GM12878 (cell line): ENCODE measurements around the gene MACROD2. TPM values are rescaled to one million over a fixed set of nuclear protein-coding genes. Genes with fewer than 3 reads are reported as not detected.
A peak's percentile ranks its signal among the peaks of the same experiment; 100 is the strongest.

ENCODE experiments used
- ATAC-seq: fragments of 200-7000 bp; cut with Tn5 transposase; 3 replicates; pipeline ENCODE4 v1.9.1; 2020; ENCODE audit warnings: mild to moderate bottlenecking, moderate library complexity
- BruUV-seq: library from RNA; stranded (reverse); fragments of 400-500 nt; replicated peaks from 2 replicates; lab custom pipeline; 2021; lab: Mats Ljungman, UMichigan
- CTCF ChIA-PET: fragments of 300-600 bp; sonication (Branson Sonifier 250); formaldehyde crosslinking; extraction: SDS; loops from one replicate; lab custom pipeline; 2021; ENCODE audit warnings: inconsistent platforms; lab: Yijun Ruan, JAX
- POLR2A ChIA-PET: fragments of 350-600 bp; formaldehyde crosslinking; extraction: SDS; loops from one replicate; lab custom pipeline; 2021; ENCODE audit warnings: inconsistent platforms; lab: Charles Lee
- RAD21 ChIA-PET: fragments of 300-600 bp; sonication (Branson Sonifier 250); formaldehyde crosslinking; loops from one replicate; lab custom pipeline; 2023; ENCODE audit warnings: antibody characterized with exemption; ENCODE audit not compliant: unreplicated experiment; lab: Charles Lee
- SMC1A ChIA-PET: fragments of 300-600 bp; sonication (Branson Sonifier 250); formaldehyde crosslinking; loops from one replicate; lab custom pipeline; 2023; ENCODE audit not compliant: unreplicated experiment, uncharacterized antibody; lab: Charles Lee
- DNase-seq: peaks from one replicate; pipeline ENCODE4 v3.0.0-alpha.2; 2011; ENCODE audit warnings: low read depth, low spot score
- FAIRE-seq: peaks from 3 replicates; lab custom pipeline; 2011; peaks lifted over from hg19 to GRCh38; lab: Jason Lieb, UNC
- H2AFZ ChIP-seq: 2 replicates; pipeline ENCODE4 v1.6.0; 2011; ENCODE audit warnings: low read depth, low read length, control low read depth; ENCODE audit not compliant: control insufficient read depth
- H3K27ac ChIP-seq: 2 replicates; pipeline ENCODE4 v1.5.1; 2011; ENCODE audit warnings: control low read depth; ENCODE audit not compliant: control insufficient read depth, insufficient read depth
- H3K27me3 ChIP-seq, 2 experiments: replicated peaks in 1 of 2; 2 replicates each; pipeline versions ENCODE4 v1.6.0 to v1.6.1; 2011; ENCODE audit warnings: low read length in 1 of 2; ENCODE audit not compliant: control insufficient read depth in 2 of 2, insufficient read depth in 2 of 2
- H3K36me3 ChIP-seq, 2 experiments: 2 replicates each; pipeline ENCODE4 v1.5.1; 2011; ENCODE audit warnings: low read length in 1 of 2; ENCODE audit not compliant: control insufficient read depth in 2 of 2, insufficient read depth in 2 of 2
- H3K4me1 ChIP-seq: 2 replicates; pipeline ENCODE4 v1.6.1; 2011; ENCODE audit warnings: mild to moderate bottlenecking, low read length, moderate library complexity, mixed read lengths; ENCODE audit not compliant: control insufficient read depth, insufficient read depth
- H3K4me2 ChIP-seq: 2 replicates; pipeline ENCODE4 v1.6.0; 2011; ENCODE audit warnings: control low read depth; ENCODE audit not compliant: control insufficient read depth, insufficient read depth
- H3K4me3 ChIP-seq: fragments of 200-600 bp; sonication (generic); 2 replicates; pipeline ENCODE4 v1.5.1; 2016
- H3K79me2 ChIP-seq: 2 replicates; pipeline ENCODE4 v1.6.0; 2011; ENCODE audit warnings: low read length; ENCODE audit not compliant: control insufficient read depth, insufficient read depth
- H3K9ac ChIP-seq: 2 replicates; pipeline ENCODE4 v1.8.0; 2011; ENCODE audit warnings: low read length, control low read depth, mixed read lengths; ENCODE audit not compliant: control insufficient read depth, insufficient read depth
- H3K9me3 ChIP-seq: replicated peaks from 3 replicates; pipeline ENCODE4 v1.5.1; 2011; ENCODE audit warnings: mild to moderate bottlenecking, low read length; ENCODE audit not compliant: control insufficient read depth, insufficient read depth
- H4K20me1 ChIP-seq: 2 replicates; pipeline ENCODE4 v1.6.0; 2011; ENCODE audit not compliant: control insufficient read depth, insufficient read depth
- POU2F2 ChIP-seq: IDR thresholded peaks from 3 replicates; pipeline ENCODE4 v1.6.1; 2011; ENCODE audit warnings: low read depth, mild to moderate bottlenecking, low read length, borderline replicate concordance
- RAD21 ChIP-seq: IDR thresholded peaks from 2 replicates; pipeline ENCODE4 v1.6.1; 2011; ENCODE audit warnings: mild to moderate bottlenecking, low read depth, low read length, moderate library complexity; ENCODE audit not compliant: insufficient read depth
- RAD51 ChIP-seq: fragments of 450-650 bp; IDR thresholded peaks from 2 replicates; pipeline ENCODE4 v1.6.1; 2016; ENCODE audit warnings: moderate library complexity, mild to moderate bottlenecking, inconsistent platforms
- SMC3 ChIP-seq: IDR thresholded peaks from 2 replicates; pipeline ENCODE4 v1.6.1; 2011; ENCODE audit warnings: low read length, improper control_type of control experiment, borderline replicate concordance
- WGBS: methylation state at CpG from one replicate; pipeline ENCODE4 v1.1.6; 2016; ENCODE audit warnings: low lambda C conversion rate; ENCODE audit not compliant: insufficient replicate concordance, insufficient coverage; ENCODE audit errors: missing lambda C conversion rate; 5-methylcytosine and 5-hydroxymethylcytosine counted together
- in situ Hi-C: fragments of 300-500 bp; cut with MboI; formaldehyde crosslinking; loops from 9 replicates; pipeline ENCODE4 v1.14.3; 2018; ENCODE audit warnings: mixed read lengths
- intact Hi-C: fragments of 100-400 bp; cut with micrococcal nuclease; formaldehyde crosslinking; loops from one replicate; pipeline ENCODE4 v1.14.2; 2022; ENCODE audit not compliant: unreplicated experiment
- polyA plus RNA-seq, 11 experiments: library from polyadenylated mRNA; depleted of rRNA in 4 of 11; unstranded in 6 of 11; stranded (reverse) in 5 of 11; fragments of >200 nt; fragmentation: Nextera tagmentation in 4 of 11; fragmentation: Illumina TruSeq in 1 of 11; extraction: Ambion mirVana in 4 of 11; extraction: Trizol in 1 of 11; gene quantifications; 1 replicate in 1 of 11; 2 replicates in 10 of 11; pipeline versions ENCODE4 v1.2.1 to v1.2.3, GENCODE V29; 2011 to 2016; ENCODE audit warnings: inconsistent platforms in 2 of 11, missing spikeins in 2 of 11, low read depth in 1 of 11
- total RNA-seq, 4 experiments: library from RNA; depleted of rRNA in 3 of 4; stranded (reverse); fragments of >200 nt in 3 of 4; fragmentation: Illumina TruSeq in 1 of 4; extraction: Trizol in 1 of 4; gene quantifications; 2 replicates each; pipeline versions ENCODE4 v1.2.1 to v1.2.3, GENCODE V29; 2013 to 2021
- TF ChIP-seq, protein P1 (sequence below), 3 experiments: IDR thresholded peaks in 2 of 3; conservative IDR thresholded peaks in 1 of 3; 2 replicates each; pipeline ENCODE4 v1.5.1; 2011; ENCODE audit warnings: low read depth in 3 of 3, low read length in 3 of 3, mild to moderate bottlenecking in 3 of 3, control low read depth in 2 of 3, moderate library complexity in 2 of 3, inconsistent platforms in 1 of 3, mixed read lengths in 1 of 3; ENCODE audit not compliant: control insufficient read depth in 2 of 3, insufficient read depth in 1 of 3; ENCODE audit errors: extremely low read depth in 1 of 3
- TF ChIP-seq, protein P2 (sequence below): IDR thresholded peaks from 2 replicates; pipeline ENCODE4 v1.6.1; 2011; ENCODE audit warnings: low read depth, low read length, improper control_type of control experiment, borderline replicate concordance

MACROD2 gene
- total and polyA plus RNA-seq, 10 of the 15 experiments (the other 5 are each of a cell fraction or from before 2014, with no cell fraction given): 1.1 to 21.5 (median 2.2) TPM

DNA sequence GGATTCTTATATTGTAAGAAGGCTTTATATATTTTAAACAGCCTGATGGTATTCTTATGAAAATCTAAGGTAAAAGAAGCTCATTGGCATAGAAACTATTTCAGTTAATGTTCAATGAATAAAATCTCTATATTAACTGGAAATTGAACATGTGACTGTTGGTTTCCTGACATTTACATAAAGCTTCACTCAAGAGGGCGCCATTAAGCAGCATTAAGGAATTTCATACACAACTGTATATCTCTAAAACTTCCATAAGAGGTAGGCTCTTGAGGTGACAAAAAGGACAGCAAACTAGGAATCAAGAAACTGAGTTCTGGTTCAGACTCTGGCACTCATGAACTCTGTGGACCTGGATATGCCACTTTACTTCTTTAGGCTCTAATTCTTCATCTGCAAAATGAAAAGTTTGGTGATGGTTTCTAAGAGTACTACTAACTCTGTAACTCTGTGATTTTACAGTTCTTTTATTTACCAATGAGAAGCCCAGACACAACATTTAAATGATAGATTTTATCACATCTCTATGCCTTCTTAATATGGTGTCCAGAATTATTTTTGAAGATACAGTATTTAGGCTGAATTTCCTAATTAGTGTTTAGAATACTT lies 194.6 kb downstream of the MACROD2 start:
- RAD21 ChIA-PET: no interaction called here
- H3K27ac ChIP-seq: no peak overlapping the region
- H3K9me3 ChIP-seq: no peaks in the 10 kb centered on the region
- intact Hi-C loops (no loop called here), in situ Hi-C loops (no loop called here)
- WGBS: 0% methylated on average over 1 of the region's 1 CpG
- no peak overlapping the region for H2AFZ ChIP-seq
- TF ChIP-seq, protein P1, sequence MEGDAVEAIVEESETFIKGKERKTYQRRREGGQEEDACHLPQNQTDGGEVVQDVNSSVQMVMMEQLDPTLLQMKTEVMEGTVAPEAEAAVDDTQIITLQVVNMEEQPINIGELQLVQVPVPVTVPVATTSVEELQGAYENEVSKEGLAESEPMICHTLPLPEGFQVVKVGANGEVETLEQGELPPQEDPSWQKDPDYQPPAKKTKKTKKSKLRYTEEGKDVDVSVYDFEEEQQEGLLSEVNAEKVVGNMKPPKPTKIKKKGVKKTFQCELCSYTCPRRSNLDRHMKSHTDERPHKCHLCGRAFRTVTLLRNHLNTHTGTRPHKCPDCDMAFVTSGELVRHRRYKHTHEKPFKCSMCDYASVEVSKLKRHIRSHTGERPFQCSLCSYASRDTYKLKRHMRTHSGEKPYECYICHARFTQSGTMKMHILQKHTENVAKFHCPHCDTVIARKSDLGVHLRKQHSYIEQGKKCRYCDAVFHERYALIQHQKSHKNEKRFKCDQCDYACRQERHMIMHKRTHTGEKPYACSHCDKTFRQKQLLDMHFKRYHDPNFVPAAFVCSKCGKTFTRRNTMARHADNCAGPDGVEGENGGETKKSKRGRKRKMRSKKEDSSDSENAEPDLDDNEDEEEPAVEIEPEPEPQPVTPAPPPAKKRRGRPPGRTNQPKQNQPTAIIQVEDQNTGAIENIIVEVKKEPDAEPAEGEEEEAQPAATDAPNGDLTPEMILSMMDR (IDR thresholded peaks at IDR 0.05 in 2 of 3, conservative IDR thresholded peaks at IDR 0.05 in 1 of 3; ENCODE audit: control insufficient read depth in 2 of 3, extremely low read depth in 1 of 3, insufficient read depth in 1 of 3, low read depth in 3 of 3, low read length in 3 of 3): peak in 2 of 3 experiments; percentile 13 to 43; a peak in 1 of 6 replicates
- TF ChIP-seq SMC3 (peak; percentile 32; the same call in 1 of the 2 replicates), RAD51 (peak; percentile 34; the same call in 1 of the 2 replicates), RAD21 (peak; percentile 45), POU2F2 (peak; percentile 63; the same call in 1 of the 3 replicates)
- TF ChIP-seq, protein P2, sequence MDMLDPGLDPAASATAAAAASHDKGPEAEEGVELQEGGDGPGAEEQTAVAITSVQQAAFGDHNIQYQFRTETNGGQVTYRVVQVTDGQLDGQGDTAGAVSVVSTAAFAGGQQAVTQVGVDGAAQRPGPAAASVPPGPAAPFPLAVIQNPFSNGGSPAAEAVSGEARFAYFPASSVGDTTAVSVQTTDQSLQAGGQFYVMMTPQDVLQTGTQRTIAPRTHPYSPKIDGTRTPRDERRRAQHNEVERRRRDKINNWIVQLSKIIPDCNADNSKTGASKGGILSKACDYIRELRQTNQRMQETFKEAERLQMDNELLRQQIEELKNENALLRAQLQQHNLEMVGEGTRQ: no peak
- no peaks in the 10 kb centered on the region for H3K79me2 ChIP-seq
- H4K20me1 ChIP-seq: no peaks in the 10 kb centered on the region
- no peaks in the 10 kb centered on the region for H3K27me3 ChIP-seq
- ATAC-seq (peak; percentile 48; the same call in 2 of the 3 replicates), DNase-seq (no peak), FAIRE-seq (no peak)
- SMC1A ChIA-PET: no interaction called here
- CTCF ChIA-PET: interaction anchor here (0.6 to 1.5 kb wide), 5 partner anchors 9 to 1464 kb away, joined by 3 read pairs; no protein-coding TSS in a partner anchor
- H3K4me2 ChIP-seq: no peak overlapping the region
- no peaks in the 10 kb centered on the region for H3K4me1 ChIP-seq
- POLR2A ChIA-PET: no interaction called here
- no TSS peak for BruUV-seq
- no peaks in the 10 kb centered on the region for H3K36me3 ChIP-seq
- H3K9ac ChIP-seq: no peak overlapping the region
- H3K4me3 ChIP-seq: no peak overlapping the region
